Skeletal muscle satellite cell (primary cell): ENCODE results near the gene ELMO3. TPM values are rescaled to one million over a fixed set of nuclear protein-coding genes. Genes with fewer than 3 reads are reported as not detected.

Experiments
- H3K27me3 ChIP-seq: 2 replicates; pipeline ENCODE4 v1.7.0; 2013; ENCODE audit warnings: low read length; ENCODE audit not compliant: control insufficient read depth, insufficient read depth
- H3K36me3 ChIP-seq: 2 replicates; pipeline ENCODE4 v1.7.0; 2013; ENCODE audit warnings: mild to moderate bottlenecking, control low read depth, low read length; ENCODE audit not compliant: insufficient read depth
- H3K4me1 ChIP-seq: 2 replicates; pipeline ENCODE4 v1.7.0; 2013; ENCODE audit warnings: low read length; ENCODE audit not compliant: control insufficient read depth, insufficient read depth
- H3K4me2 ChIP-seq: 2 replicates; pipeline ENCODE4 v1.7.0; 2013; ENCODE audit warnings: mild to moderate bottlenecking, low read length
- H3K4me3 ChIP-seq: 2 replicates; pipeline ENCODE4 v1.7.0; 2013; ENCODE audit warnings: low read length
- H3K9ac ChIP-seq: 2 replicates; pipeline ENCODE4 v1.7.0; 2013; ENCODE audit warnings: mild to moderate bottlenecking, low read depth, low read length, moderate library complexity
- H3K9me3 ChIP-seq: replicated peaks from 2 replicates; pipeline ENCODE4 v1.7.0; 2013; ENCODE audit warnings: mild to moderate bottlenecking, control low read depth, low read length
- total RNA-seq: library from RNA; depleted of rRNA; stranded (reverse); fragments of >200 nt; gene quantifications from 2 replicates; pipeline ENCODE4 v1.2.3, GENCODE V29; 2012; rRNA removed

The ELMO3 gene
- total RNA-seq, result 0.25 and 0.44 TPM in 2 replicates

GRCh38 chr16:67199011-67199807 lies at the start of gene ELMO3:
ELMO3 (plus strand) TSS chr16:67199131; CDS start chr16:67199327, 196 bp downstream.
- no peak within 1 kb of the TSS for H3K4me2 ChIP-seq
- H3K9me3 ChIP-seq, result no peaks in the 10 kb centered on the region
- peaks cover 2% of the 10 kb centered on the region for H3K4me1 ChIP-seq
- no peak within 1 kb of the TSS for H3K4me3 ChIP-seq
- H3K27me3 ChIP-seq, result no peaks in the 10 kb centered on the region
- H3K9ac ChIP-seq, result no peak within 1 kb of the TSS
- peaks cover 66% of the 10 kb centered on the region for H3K36me3 ChIP-seq

GRCh38 chr16:67149276-67150046 lies 49.5 kb upstream of the ELMO3 start:
- H3K36me3 ChIP-seq, result peaks cover 49% of the 10 kb centered on the region

GRCh38 chr16:67150047-67150832 lies 48.7 kb upstream of the ELMO3 start:
- peaks cover 42% of the 10 kb centered on the region for H3K36me3 ChIP-seq
- H3K27me3 ChIP-seq, result no peaks in the 10 kb centered on the region
- peak overlapping the region; percentile 90 for H3K4me2 ChIP-seq
- H3K9ac ChIP-seq, result peak overlapping the region; percentile 93
- H3K4me1 ChIP-seq, result peaks cover 17% of the 10 kb centered on the region
- H3K9me3 ChIP-seq, result no peaks in the 10 kb centered on the region
- peak overlapping the region; percentile 89 for H3K4me3 ChIP-seq

More at GRCh38 chr16:67149276-67150046, 49.5 kb upstream of the ELMO3 start:
- no peak overlapping the region for H3K9ac ChIP-seq
- peak overlapping the region; percentile 89 for H3K4me3 ChIP-seq
- no peaks in the 10 kb centered on the region for H3K27me3 ChIP-seq
- peak overlapping the region; percentile 90 for H3K4me2 ChIP-seq
- peaks cover 14% of the 10 kb centered on the region for H3K4me1 ChIP-seq
- no peaks in the 10 kb centered on the region for H3K9me3 ChIP-seq

GRCh38 chr16:67150833-67151396 lies 48.0 kb upstream of the ELMO3 start, which contains the start of gene B3GNT9:
B3GNT9 (minus strand) TSS chr16:67150998; CDS start chr16:67150485, 513 bp downstream.
- Histone ChIP-seq H3K27me3 (no peaks in the 10 kb centered on the region), H3K9ac (peak within 1 kb of the TSS; percentile 93)

GRCh38 chr16:67151431-67152097 lies 47.4 kb upstream of the ELMO3 start:
- Histone ChIP-seq H3K4me3 (peak overlapping the region; percentile 89), H3K9ac (peak overlapping the region; percentile 93)

More at GRCh38 chr16:67150833-67151396, 48.0 kb upstream of the ELMO3 start, which contains the start of gene B3GNT9:
- Histone ChIP-seq H3K4me3 (peak within 1 kb of the TSS; percentile 89), H3K9me3 (no peaks in the 10 kb centered on the region), H3K36me3 (peaks cover 35% of the 10 kb centered on the region), H3K4me1 (peaks cover 21% of the 10 kb centered on the region), H3K4me2 (peak within 1 kb of the TSS; percentile 90)

GRCh38 chr16:67154578-67155294 lies 44.2 kb upstream of the ELMO3 start:
- Histone ChIP-seq H3K4me2 (peak overlapping the region; percentile 87), H3K4me3 (peak overlapping the region; percentile 57), H3K36me3 (peaks cover 4% of the 10 kb centered on the region), H3K9ac (no peak overlapping the region), H3K9me3 (no peaks in the 10 kb centered on the region), H3K4me1 (peaks cover 25% of the 10 kb centered on the region), H3K27me3 (no peaks in the 10 kb centered on the region)

More at GRCh38 chr16:67151431-67152097, 47.4 kb upstream of the ELMO3 start:
- no peaks in the 10 kb centered on the region for H3K27me3 ChIP-seq
- peaks cover 28% of the 10 kb centered on the region for H3K36me3 ChIP-seq
- H3K4me2 ChIP-seq, result peak overlapping the region; percentile 90
- H3K4me1 ChIP-seq, result peaks cover 21% of the 10 kb centered on the region
- no peaks in the 10 kb centered on the region for H3K9me3 ChIP-seq

GRCh38 chr16:67155295-67156142 lies 43.4 kb upstream of the ELMO3 start:
- peak overlapping the region; percentile 57 for H3K4me3 ChIP-seq
- H3K9ac ChIP-seq, result no peak overlapping the region
- no peaks in the 10 kb centered on the region for H3K36me3 ChIP-seq

GRCh38 chr16:67156143-67156844 lies 42.6 kb upstream of the ELMO3 start:
- Histone ChIP-seq H3K4me3 (no peak overlapping the region), H3K4me2 (no peak overlapping the region), H3K27me3 (no peaks in the 10 kb centered on the region), H3K36me3 (no peaks in the 10 kb centered on the region), H3K4me1 (peaks cover 19% of the 10 kb centered on the region), H3K9me3 (no peaks in the 10 kb centered on the region), H3K9ac (no peak overlapping the region)

More at GRCh38 chr16:67155295-67156142, 43.4 kb upstream of the ELMO3 start:
- Histone ChIP-seq H3K9me3 (no peaks in the 10 kb centered on the region), H3K4me2 (peak overlapping the region; percentile 87), H3K4me1 (peaks cover 20% of the 10 kb centered on the region), H3K27me3 (no peaks in the 10 kb centered on the region)

GRCh38 chr16:67157106-67157748 lies 41.7 kb upstream of the ELMO3 start:
- Histone ChIP-seq H3K27me3 (no peaks in the 10 kb centered on the region), H3K9ac (no peak overlapping the region), H3K4me2 (no peak overlapping the region), H3K36me3 (no peaks in the 10 kb centered on the region), H3K9me3 (no peaks in the 10 kb centered on the region), H3K4me1 (peaks cover 19% of the 10 kb centered on the region), H3K4me3 (no peak overlapping the region)
